Lower leg skin (tissue), 3 donors: Measurements from ENCODE around the gene PRKCH.

ENCODE experiments used
- CTCF ChIP-seq, 3 donors: fragments of 450-650 bp; IDR thresholded peaks; one replicate each; pipeline ENCODE4 v1.5.1; 2016; ENCODE audit warnings: antibody characterized with exemption in 3 of 3, mild to moderate bottlenecking in 3 of 3, moderate library complexity in 2 of 3
- POLR2A ChIP-seq, 2 donors: fragments of 450-650 bp; IDR thresholded peaks; one replicate each; pipeline ENCODE4 v1.6.1; 2016 to 2017; ENCODE audit warnings: antibody characterized with exemption in 2 of 2, mild to moderate bottlenecking in 1 of 2, moderate library complexity in 1 of 2

- TF ChIP-seq POLR2A (IDR thresholded peaks at IDR 0.05), result no peak
- no peak for TF ChIP-seq CTCF (IDR thresholded peaks at IDR 0.05)
Measured at GRCh38 chr14:61304688-61305087, 16.7 kb upstream of the PRKCH start.
